Mesodermal cell (in vitro differentiated cells): Measurements from ENCODE around the gene HPS3.

ENCODE experiments used
- H3K27ac ChIP-seq: 2 replicates; pipeline ENCODE4 v1.7.0; 2013; ENCODE audit warnings: mild to moderate bottlenecking, low read depth, low read length, moderate library complexity; ENCODE audit not compliant: severe bottlenecking
- H3K36me3 ChIP-seq: 2 replicates; pipeline ENCODE4 v1.7.1; 2013; ENCODE audit warnings: mild to moderate bottlenecking, low read length, moderate library complexity; ENCODE audit not compliant: control insufficient read depth, insufficient read depth
- H3K4me1 ChIP-seq: one replicate; pipeline ENCODE4 v1.7.1; 2013; ENCODE audit warnings: mild to moderate bottlenecking, low read length; ENCODE audit not compliant: insufficient read depth, control insufficient read depth, poor library complexity, severe bottlenecking
- H3K4me3 ChIP-seq: 2 replicates; pipeline ENCODE4 v1.7.0; 2013; ENCODE audit warnings: low read length, control low read depth, mild to moderate bottlenecking; ENCODE audit not compliant: insufficient read depth, poor library complexity, severe bottlenecking; ENCODE audit errors: extremely low read depth
- H3K9me3 ChIP-seq: 2 replicates; pipeline ENCODE4 v1.7.1; 2013; ENCODE audit warnings: mild to moderate bottlenecking, low read length, moderate library complexity; ENCODE audit not compliant: control insufficient read depth
- WGBS, 2 experiments: methylation state at CpG; one replicate each; pipeline ENCODE4 v1.1.5; 2013; ENCODE audit warnings: missing lambda C conversion rate in 2 of 2; ENCODE audit not compliant: insufficient coverage in 2 of 2; 5-methylcytosine and 5-hydroxymethylcytosine counted together

HPS3 gene

GRCh38 chr3:149120051-149120972 lies 9.1 kb upstream of the HPS3 start:
- Histone ChIP-seq H3K4me3 (no peak overlapping the region), H3K9me3 (no peaks in the 10 kb centered on the region), H3K4me1 (no peaks in the 10 kb centered on the region), H3K27ac (no peak overlapping the region), H3K36me3 (no peaks in the 10 kb centered on the region)
- WGBS, 2 experiments: 17% methylated on average over 1 to 2 of the region's 7 CpGs

- Histone ChIP-seq H3K9me3 (no peaks in the 10 kb centered on the region), H3K4me1 (no peaks in the 10 kb centered on the region), H3K36me3 (no peaks in the 10 kb centered on the region), H3K27ac (no peak overlapping the region), H3K4me3 (no peak overlapping the region)
- WGBS, 2 experiments: no CpG with 5 or more reads among the region's 4 CpGs
Measured at GRCh38 chr3:149122721-149123578, 6.5 kb upstream of the HPS3 start.

GRCh38 chr3:149128821-149129220 lies 617 bp upstream of the HPS3 start:
- no peaks in the 10 kb centered on the region for H3K4me1 ChIP-seq
- peak overlapping the region; percentile 58 for H3K27ac ChIP-seq
- H3K4me3 ChIP-seq: peak overlapping the region; percentile 83
- no peaks in the 10 kb centered on the region for H3K9me3 ChIP-seq
- H3K36me3 ChIP-seq: no peaks in the 10 kb centered on the region
- WGBS, 2 experiments: 56 to 83% methylated on average over 1 to 2 of the region's 4 CpGs

- Histone ChIP-seq H3K9me3 (no peaks in the 10 kb centered on the region), H3K27ac (no peak overlapping the region), H3K4me3 (no peak overlapping the region), H3K36me3 (peaks cover 6% of the 10 kb centered on the region), H3K4me1 (no peaks in the 10 kb centered on the region)
- WGBS, 2 experiments: 89 to 90% methylated on average over 2 to 3 of the region's 4 CpGs
Measured at GRCh38 chr3:149131589-149131988, 2.2 kb downstream of the HPS3 start.

GRCh38 chr3:149134575-149134974 lies 5.1 kb downstream of the HPS3 start:
- WGBS, 2 experiments: 90 to 93% methylated on average over 2 to 3 of the region's 3 CpGs
- H3K27ac ChIP-seq: no peak overlapping the region

GRCh38 chr3:149142682-149143081 lies 13.2 kb downstream of the HPS3 start:
- Histone ChIP-seq H3K4me3 (no peak overlapping the region), H3K4me1 (no peaks in the 10 kb centered on the region), H3K9me3 (no peaks in the 10 kb centered on the region), H3K36me3 (peaks cover 59% of the 10 kb centered on the region), H3K27ac (no peak overlapping the region)
- WGBS, 2 experiments: 82 to 100% methylated on average over 2 to 3 of the region's 4 CpGs

More at GRCh38 chr3:149134575-149134974, 5.1 kb downstream of the HPS3 start:
- Histone ChIP-seq H3K36me3 (peaks cover 6% of the 10 kb centered on the region), H3K4me1 (no peaks in the 10 kb centered on the region), H3K9me3 (no peaks in the 10 kb centered on the region), H3K4me3 (no peak overlapping the region)

GRCh38 chr3:149145356-149145755 lies 15.9 kb downstream of the HPS3 start:
- H3K36me3 ChIP-seq: peaks cover 68% of the 10 kb centered on the region
- 70 to 88% methylated on average over 2 of the region's 2 CpGs for WGBS, 2 experiments

GRCh38 chr3:149145974-149146373 lies 16.5 kb downstream of the HPS3 start:
- WGBS, 2 experiments: 100% methylated on average over 1 of the region's 1 CpG
- Histone ChIP-seq H3K9me3 (no peaks in the 10 kb centered on the region), H3K27ac (no peak overlapping the region), H3K4me3 (no peak overlapping the region), H3K4me1 (no peaks in the 10 kb centered on the region), H3K36me3 (peaks cover 65% of the 10 kb centered on the region)

More at GRCh38 chr3:149145356-149145755, 15.9 kb downstream of the HPS3 start:
- H3K4me1 ChIP-seq: no peaks in the 10 kb centered on the region
- no peak overlapping the region for H3K4me3 ChIP-seq
- H3K27ac ChIP-seq: no peak overlapping the region
- no peaks in the 10 kb centered on the region for H3K9me3 ChIP-seq

GRCh38 chr3:149150436-149150835 lies 21.0 kb downstream of the HPS3 start:
- Histone ChIP-seq H3K27ac (no peak overlapping the region), H3K4me1 (peaks cover 9% of the 10 kb centered on the region), H3K36me3 (peaks cover 52% of the 10 kb centered on the region), H3K4me3 (no peak overlapping the region), H3K9me3 (no peaks in the 10 kb centered on the region)
- WGBS, 2 experiments: 98 to 100% methylated on average over 3 to 6 of the region's 6 CpGs

GRCh38 chr3:149151843-149152242 lies 22.4 kb downstream of the HPS3 start:
- 65 to 80% methylated on average over 1 to 2 of the region's 2 CpGs for WGBS, 2 experiments
- H3K27ac ChIP-seq: peak overlapping the region; percentile 64

More at GRCh38 chr3:149151843-149152242, 22.4 kb downstream of the HPS3 start:
- peaks cover 9% of the 10 kb centered on the region for H3K4me1 ChIP-seq
- no peaks in the 10 kb centered on the region for H3K9me3 ChIP-seq
- peaks cover 47% of the 10 kb centered on the region for H3K36me3 ChIP-seq
- no peak overlapping the region for H3K4me3 ChIP-seq
